Measurements from ENCODE around the gene LRP5.
"Not testable (repeated sequence)": the region's sequence is repeated elsewhere in the genome, so short reads cannot be mapped to it uniquely, and the experiment has no call there.

LRP5 gene

GRCh38 chr11:68424981-68425865 lies 112.8 kb downstream of the LRP5 start:
- DNase-seq, result no peak

DNA sequence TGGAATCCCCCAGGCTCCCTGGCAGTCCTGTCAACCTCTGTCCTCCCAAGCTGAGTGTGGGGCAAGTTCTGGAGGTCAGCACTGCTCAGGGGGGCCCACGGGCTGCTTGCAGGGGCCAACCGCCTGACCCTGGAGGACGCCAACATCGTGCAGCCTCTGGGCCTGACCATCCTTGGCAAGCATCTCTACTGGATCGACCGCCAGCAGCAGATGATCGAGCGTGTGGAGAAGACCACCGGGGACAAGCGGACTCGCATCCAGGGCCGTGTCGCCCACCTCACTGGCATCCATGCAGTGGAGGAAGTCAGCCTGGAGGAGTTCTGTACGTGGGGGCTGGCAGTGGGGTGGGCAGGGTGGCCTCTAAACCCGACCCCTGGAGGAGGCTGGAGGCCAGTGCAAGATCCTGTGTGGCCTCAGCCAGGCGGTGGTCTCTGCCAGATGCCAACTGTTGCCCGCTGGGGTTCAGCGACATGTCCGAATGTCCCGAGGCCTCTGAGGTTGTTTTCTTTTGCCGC lies 113.5 kb downstream of the LRP5 start:
- no peak for DNase-seq

DNA sequence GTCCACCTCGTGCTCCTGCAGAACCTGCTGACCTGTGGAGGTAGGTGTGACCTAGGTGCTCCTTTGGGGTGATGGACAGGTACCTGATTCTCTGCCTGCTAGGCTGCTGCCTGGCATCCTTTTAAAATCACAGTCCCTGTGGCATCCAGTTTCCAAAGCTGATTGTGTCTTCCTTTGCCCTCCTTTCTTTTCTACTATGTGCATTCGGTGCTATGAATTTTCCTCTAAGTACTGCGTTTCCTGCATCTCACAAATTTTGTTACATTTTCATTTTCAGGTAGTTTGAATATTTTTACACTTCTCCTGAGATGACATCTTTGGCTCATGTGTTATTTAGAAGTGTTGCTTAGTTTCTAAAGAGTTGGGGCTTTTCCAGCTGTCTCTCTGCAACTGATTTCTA lies 117.3 kb downstream of the LRP5 start:
- no peak for DNase-seq

GRCh38 chr11:68430384-68430783 lies 118.0 kb downstream of the LRP5 start:
- no peak for DNase-seq

- no peak for DNase-seq
Observed at GRCh38 chr11:68430801-68431200, 118.4 kb downstream of the LRP5 start.

- DNase-seq, result no peak
Observed at GRCh38 chr11:68431984-68432645, 119.7 kb downstream of the LRP5 start.

DNA sequence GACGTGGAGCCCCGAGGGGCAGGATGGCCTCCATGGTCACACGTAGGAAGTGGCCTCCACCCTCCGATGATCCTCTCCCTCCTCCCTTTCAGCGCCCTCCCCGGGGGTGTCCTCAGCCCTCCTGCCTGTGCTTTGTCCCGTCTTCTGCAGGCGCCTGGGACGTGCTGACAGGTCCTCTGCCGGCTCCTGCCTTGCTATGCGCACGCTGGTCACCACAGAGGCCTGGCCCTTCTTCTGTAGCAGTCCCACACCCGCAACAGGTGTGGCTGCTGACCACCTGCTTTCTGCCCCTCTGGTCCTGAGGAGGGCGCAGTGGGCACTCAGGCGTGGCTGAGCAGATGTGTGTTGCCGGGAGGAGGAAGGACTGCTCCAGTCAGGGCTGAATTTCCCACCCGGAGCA lies 120.5 kb downstream of the LRP5 start:
- DNase-seq, result no peak

DNA sequence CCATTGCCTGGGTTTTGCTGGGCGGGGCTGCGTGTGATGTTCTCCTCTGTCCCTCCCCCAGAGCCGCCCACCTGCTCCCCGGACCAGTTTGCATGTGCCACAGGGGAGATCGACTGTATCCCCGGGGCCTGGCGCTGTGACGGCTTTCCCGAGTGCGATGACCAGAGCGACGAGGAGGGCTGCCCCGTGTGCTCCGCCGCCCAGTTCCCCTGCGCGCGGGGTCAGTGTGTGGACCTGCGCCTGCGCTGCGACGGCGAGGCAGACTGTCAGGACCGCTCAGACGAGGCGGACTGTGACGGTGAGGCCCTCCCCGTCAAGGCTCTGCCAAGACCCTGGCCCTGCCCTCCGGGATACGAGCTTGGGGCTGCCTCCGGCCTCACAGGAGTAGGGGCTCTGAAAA lies 121.2 kb downstream of the LRP5 start:
- no peak for DNase-seq

DNA sequence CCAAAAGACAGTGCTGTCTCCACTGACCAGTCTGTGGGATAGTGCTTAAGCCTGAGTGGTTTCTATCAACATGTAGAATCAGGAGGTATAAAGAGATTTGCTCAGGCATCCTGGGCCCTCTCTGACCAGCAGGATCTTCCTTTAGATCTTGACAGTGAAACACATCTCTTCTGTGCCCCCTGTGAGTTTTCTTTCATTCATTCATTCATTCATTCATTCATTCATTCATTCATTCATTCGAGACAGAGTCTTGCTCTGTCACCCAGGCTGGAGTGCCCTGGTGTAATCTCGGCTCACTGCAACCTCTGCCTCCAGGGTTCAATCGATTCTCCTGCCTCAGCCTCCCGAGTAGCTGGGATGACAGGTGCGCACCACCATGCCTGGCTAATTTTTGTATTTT lies 121.8 kb downstream of the LRP5 start:
- not testable (repeated sequence) for DNase-seq

DNA sequence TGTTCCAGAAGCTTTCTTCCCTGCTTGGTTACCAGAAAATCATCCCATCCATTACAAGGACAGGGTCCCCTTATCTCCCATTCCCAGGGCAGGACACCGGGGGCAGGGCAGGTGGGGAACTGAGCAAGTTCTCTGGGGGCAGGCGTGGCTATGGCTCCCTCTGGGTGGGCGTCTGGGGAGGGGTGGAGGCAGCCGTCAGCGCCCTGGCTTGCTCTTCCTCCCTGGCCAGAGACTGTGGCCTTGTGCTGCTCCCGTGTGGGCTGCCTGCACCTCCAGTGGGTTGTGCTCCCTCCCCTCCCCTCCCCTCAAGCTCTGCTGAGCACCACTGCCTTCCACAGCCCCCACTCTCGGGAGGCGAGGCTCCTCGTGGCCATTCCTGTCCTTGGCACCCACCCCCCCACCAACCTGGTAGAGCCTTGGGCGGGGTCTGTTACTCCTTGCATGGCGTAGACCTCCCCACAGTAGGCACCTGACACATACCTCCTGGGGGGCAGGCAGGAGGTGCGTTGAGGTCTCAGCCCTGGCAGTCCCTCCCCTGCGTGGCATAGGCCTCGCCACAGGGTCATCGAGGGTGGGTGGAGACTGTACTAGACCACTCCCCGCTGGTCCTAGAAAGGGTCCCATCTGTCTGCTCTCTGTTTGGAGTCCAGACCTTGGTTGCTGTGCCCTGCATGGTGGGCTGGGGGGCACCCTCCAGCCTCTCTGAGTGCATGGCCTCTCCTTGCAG lies 123.9 kb downstream of the LRP5 start:
- DNase-seq, result no peak

- no peak for DNase-seq
Observed at GRCh38 chr11:68436985-68437926, 124.9 kb downstream of the LRP5 start.

- DNase-seq, result no peak
Observed at GRCh38 chr11:68437927-68438657, 125.7 kb downstream of the LRP5 start.

DNA sequence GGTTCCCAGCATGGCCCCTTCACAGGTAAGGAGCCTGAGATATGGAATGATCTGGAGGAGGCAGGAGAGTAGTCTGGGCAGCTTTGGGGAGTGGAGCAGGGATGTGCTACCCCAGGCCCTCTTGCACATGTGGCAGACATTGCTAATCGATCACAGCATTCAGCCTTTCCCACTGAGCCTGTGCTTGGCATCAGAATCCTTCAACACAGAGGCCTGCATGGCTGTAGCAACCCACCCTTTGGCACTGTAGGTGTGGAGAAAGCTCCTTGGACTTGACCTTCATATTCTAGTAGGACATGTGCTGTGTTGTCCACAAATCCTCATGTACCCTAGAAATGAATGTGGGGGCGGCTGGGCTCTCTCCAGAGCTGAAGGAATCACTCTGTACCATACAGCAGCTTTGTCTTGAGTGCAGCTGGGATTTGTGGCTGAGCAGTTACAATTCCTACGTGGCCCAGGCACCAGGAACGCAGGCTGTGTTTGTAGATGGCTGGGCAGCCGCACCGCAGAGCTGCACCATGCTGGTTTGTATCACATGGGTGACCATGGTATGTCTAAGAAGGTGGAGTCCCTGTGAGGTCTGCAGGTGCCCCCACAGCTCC lies 126.4 kb downstream of the LRP5 start:
- no peak for DNase-seq

- no peak for DNase-seq
Observed at GRCh38 chr11:68439355-68440065, 127.1 kb downstream of the LRP5 start.

DNA sequence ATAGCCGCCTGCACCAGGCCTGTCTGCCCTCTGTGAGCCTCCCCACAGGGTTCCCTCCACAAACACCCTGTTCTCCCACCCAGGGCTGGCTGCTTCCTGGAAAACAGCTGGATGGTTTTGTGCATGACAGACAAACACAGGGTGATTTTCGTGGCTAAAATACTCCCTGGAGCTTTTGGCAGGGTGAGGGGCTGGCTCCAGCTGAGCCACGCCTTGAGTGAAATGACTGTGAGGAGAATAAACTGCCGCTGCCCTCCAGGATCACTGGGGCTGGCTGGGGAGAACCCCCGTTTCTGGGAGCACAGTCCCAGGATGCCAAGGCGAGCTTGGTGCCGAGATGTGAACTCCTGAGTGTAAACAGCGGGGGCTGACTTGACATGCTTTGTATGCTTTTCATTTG lies 127.8 kb downstream of the LRP5 start:
- DNase-seq, result no peak

DNA sequence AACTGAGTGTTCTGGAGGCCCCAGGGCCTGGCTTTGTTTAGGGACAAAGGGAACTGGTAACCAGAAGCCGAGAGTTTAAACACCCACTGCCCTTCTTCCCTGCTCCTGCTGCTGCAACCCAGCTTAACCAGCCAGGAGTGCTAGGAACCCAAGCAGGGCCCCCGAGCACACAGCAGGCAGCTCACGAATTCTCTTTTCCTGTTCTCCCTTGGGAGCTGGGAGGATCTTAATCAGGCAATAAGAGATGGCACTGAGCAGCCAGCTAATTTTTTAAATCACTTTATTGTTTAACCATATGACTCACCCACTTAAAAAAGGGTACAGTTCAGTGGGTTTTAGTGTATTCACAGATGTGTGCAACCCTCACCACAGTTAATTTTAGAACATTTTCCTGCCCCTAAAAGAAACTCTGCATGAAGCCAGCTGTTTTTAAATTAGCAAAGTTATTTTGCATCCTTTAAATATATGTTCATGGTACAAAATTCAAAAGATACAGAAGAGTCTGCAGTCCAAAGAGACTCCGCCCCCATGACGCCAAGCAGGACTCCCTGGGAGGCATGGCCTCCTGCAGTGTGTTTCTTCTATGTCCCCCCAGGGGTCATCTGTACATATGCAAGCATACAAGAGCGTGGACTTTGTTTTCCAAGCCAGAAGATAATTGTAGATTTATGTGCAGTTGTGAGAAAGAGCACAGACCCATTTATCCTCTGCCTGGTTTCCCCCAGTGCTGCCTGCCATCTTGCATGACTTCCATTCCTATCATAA lies 129.3 kb downstream of the LRP5 start:
- no peak for DNase-seq

DNA sequence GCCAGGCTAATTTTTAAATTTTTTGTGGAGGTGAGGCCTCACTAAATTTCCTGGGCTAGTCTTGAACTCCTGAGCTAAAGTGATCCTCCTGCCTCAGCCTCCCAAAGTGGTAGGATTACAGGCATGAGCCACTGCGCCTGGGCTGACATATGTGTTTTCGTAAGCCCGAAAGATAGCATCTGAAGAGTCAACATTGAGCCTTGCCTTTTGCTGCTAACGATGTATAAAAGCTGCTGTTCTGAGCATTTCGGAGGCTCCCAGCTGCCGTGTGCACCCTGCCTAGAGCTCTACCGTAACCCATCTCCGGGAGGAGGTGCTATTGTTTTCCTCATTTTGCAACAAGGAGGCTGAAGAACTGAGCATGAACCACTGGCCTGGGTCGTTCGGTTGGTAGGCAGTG lies 130.0 kb downstream of the LRP5 start:
- no peak for DNase-seq

DNA sequence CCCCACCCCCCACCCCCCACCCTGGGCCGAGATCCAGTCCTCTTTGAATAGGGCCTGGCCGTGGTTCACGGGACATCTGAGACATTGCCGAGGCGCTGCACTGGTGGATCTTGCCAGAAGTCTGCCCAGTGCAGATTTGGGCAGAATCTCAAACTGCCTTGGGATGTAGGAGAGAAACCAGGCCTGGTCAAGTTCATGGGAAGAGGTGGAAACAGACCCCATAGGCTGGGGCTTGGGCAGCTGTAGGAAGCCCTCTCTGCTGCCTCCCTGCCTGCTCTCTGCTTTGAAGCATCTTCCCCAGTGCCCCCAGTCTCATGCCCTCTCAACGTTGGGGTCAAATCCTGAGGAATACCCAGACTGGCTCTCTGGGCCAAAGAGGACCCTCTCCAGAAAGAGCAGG lies 132.2 kb downstream of the LRP5 start:
- no peak for DNase-seq

GRCh38 chr11:68445531-68446035 lies 133.2 kb downstream of the LRP5 start:
- no peak for DNase-seq

Data from stimulated activated CD4-positive, alpha-beta T cell treated with anti-CD3 and anti-CD28 coated beads, Interleukin-2, amount 100 ng/mL, for 24 hours (primary cell).